ENCODE measurements around the gene OPTC. TPM values are rescaled to one million over a fixed set of nuclear protein-coding genes. Genes with fewer than 3 reads are reported as not detected.

OPTC gene
- total and polyA plus RNA-seq, 2 of the 13 experiments (the other 11 are each of a cell fraction or from before 2014, with no cell fraction given): not detected

- TF ChIP-seq GLI4 (CRISPR knock-in tag; IDR thresholded peaks at IDR 0.05; ENCODE audit: borderline replicate concordance) (no peak), HNF4G (IDR thresholded peaks at IDR 0.05; ENCODE audit: borderline replicate concordance, low read depth, low read length) (0 out of 2 replicates have a peak, but pooled peaks have one; percentile 30), HNF4G (CRISPR knock-in tag; IDR thresholded peaks at IDR 0.05; ENCODE audit: borderline replicate concordance, low read depth) (no peak), ZNF234 (CRISPR knock-in tag; conservative IDR thresholded peaks at IDR 0.05) (no peak), ZNF232 (CRISPR knock-in tag; IDR thresholded peaks at IDR 0.05; ENCODE audit: borderline replicate concordance) (no peak), YY1 (IDR thresholded peaks at IDR 0.05; ENCODE audit: insufficient read depth, insufficient replicate concordance, low read depth, low read length) (peak; percentile 16)
Observed at GRCh38 chr1:203508463-203509073, 14.6 kb downstream of the OPTC start (continued).

GRCh38 chr1:203509135-203509534 lies 15.2 kb downstream of the OPTC start:
- H3K9me3 ChIP-seq (ENCODE audit: low read length): no peaks in the 10 kb centered on the region
- CTCF ChIA-PET (ENCODE audit: low intra/inter-chr PET ratio, low total read pairs): no interaction called here
- H3K79me2 ChIP-seq (ENCODE audit: insufficient read depth, low read length): no peaks in the 10 kb centered on the region
- DNase-seq (ENCODE audit: low spot score): no peak
- in situ Hi-C loops (cut with HindIII; ENCODE audit: extremely low pct_ligation_motif_present, low pct_unique_long_range_greater_than_20kb) (no loop called here), intact Hi-C loops (cut with micrococcal nuclease; ENCODE audit: unreplicated experiment) (no loop called here)
- H4K20me1 ChIP-seq (ENCODE audit: insufficient read depth, low read length): peaks cover 2% of the 10 kb centered on the region; the same call in 1 of the 2 replicates
- H3K4me3 ChIP-seq (replicated peaks in 1 of 3; ENCODE audit: insufficient read depth in 1 of 3, low read depth in 2 of 3, low read length in 3 of 3): no peak overlapping the region
- 16% methylated on average over 1 of the region's 1 CpG for WGBS (ENCODE audit: low lambda C conversion rate)
- no peak for ATAC-seq
- H3K9ac ChIP-seq (ENCODE audit: insufficient read depth, low read depth, low read length): no peak overlapping the region
- no TSS peak for BruUV-seq (replicated peaks)
- H3K4me1 ChIP-seq (ENCODE audit: insufficient read depth, low read length): peaks cover 13% of the 10 kb centered on the region
- H3K27me3 ChIP-seq (ENCODE audit: control insufficient read depth in 1 of 2, insufficient read depth in 2 of 2, low read length in 2 of 2): peaks cover 0 to 18% of the 10 kb centered on the region in 2 experiments; a peak in 2 of 5 replicates
- FAIRE-seq: no peak
- no peak overlapping the region for H3K4me2 ChIP-seq (ENCODE audit: low read depth, low read length)
- POLR2A ChIA-PET: no interaction called here
- TF ChIP-seq PBX3 (CRISPR knock-in tag; IDR thresholded peaks at IDR 0.05; ENCODE audit: borderline replicate concordance) (no peak), SYNCRIP (IDR thresholded peaks at IDR 0.05; ENCODE audit: insufficient read depth, low read depth, low read length) (no peak), TRIM24 (CRISPR knock-in tag; IDR thresholded peaks at IDR 0.05) (no peak), SRF (IDR thresholded peaks at IDR 0.05; ENCODE audit: low read depth, low read length) (no peak), SAFB2 (CRISPR knock-in tag; IDR thresholded peaks at IDR 0.05; ENCODE audit: borderline replicate concordance, low read depth) (no peak), ARNT (IDR thresholded peaks at IDR 0.05) (no peak)
- H3K27ac ChIP-seq (ENCODE audit: extremely low read length, insufficient read depth, low read length): no peak overlapping the region
- no peak overlapping the region for H2AFZ ChIP-seq (ENCODE audit: low read length)
- no peaks in the 10 kb centered on the region for H3K36me3 ChIP-seq (replicated peaks in 1 of 2; ENCODE audit: control insufficient read depth in 1 of 2, insufficient read depth in 2 of 2, low read length in 2 of 2)

All from HepG2 (cell line).